ENCODE data around the gene TMEM170B.

DNA sequence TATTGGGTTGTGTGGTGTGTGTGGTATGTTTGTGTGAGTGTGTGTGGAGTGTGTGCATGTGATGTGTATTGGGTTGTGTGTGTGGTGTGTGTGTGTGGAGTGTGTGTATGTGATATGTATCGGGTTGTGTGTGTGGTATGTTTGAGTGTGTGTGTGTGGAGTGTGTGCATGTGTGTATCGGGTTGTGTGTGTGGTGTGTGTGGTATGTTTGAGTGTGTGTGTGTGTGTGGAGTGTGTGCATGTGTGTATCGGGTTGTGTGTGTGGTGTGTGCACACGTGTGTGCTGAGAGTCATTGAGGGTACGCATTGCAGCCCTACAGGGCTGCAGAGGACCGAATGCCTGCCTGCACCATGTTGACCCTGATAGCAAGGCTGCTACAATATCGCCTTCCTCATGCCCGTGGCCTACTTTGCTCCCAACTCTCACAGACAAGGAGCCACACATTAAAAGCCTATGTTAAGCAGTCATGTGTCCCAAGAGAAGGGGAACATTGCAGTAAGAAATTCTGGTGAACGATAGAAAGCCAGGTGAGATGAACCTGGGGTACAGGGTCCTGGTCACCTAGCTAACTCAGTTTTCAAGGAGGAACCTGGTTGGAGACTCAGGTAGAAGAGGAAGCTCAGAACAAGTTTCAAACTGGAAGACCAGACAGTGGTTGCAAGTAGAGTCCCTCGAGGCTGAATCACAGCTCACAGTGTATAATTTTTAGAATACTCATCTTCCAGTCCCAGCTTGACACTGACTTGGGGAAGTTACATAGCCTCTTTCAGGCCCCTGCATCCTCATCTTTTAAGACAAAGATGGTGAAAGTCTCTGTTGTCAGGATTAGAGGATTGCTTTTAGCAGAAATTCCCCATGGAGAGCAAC is 45.7 kb upstream of the TMEM170B start:
- TF ChIP-seq EZH2 (IDR thresholded peaks at IDR 0.05; ENCODE audit: low read length), result no peak
- TF ChIP-seq, protein P1, sequence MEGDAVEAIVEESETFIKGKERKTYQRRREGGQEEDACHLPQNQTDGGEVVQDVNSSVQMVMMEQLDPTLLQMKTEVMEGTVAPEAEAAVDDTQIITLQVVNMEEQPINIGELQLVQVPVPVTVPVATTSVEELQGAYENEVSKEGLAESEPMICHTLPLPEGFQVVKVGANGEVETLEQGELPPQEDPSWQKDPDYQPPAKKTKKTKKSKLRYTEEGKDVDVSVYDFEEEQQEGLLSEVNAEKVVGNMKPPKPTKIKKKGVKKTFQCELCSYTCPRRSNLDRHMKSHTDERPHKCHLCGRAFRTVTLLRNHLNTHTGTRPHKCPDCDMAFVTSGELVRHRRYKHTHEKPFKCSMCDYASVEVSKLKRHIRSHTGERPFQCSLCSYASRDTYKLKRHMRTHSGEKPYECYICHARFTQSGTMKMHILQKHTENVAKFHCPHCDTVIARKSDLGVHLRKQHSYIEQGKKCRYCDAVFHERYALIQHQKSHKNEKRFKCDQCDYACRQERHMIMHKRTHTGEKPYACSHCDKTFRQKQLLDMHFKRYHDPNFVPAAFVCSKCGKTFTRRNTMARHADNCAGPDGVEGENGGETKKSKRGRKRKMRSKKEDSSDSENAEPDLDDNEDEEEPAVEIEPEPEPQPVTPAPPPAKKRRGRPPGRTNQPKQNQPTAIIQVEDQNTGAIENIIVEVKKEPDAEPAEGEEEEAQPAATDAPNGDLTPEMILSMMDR (optimal IDR thresholded peaks at IDR 0.05 in 1 of 3, IDR thresholded peaks at IDR 0.05 in 1 of 3, conservative IDR thresholded peaks at IDR 0.05 in 1 of 3; ENCODE audit: extremely low read depth in 1 of 3, insufficient read depth in 2 of 3, low read length in 3 of 3), result no peak
